NB4 (cell line): ENCODE measurements around the gene UNC13B.
"Not testable (repeated sequence)": the region's sequence is repeated elsewhere in the genome, so short reads cannot be mapped to it uniquely, and the experiment has no call there.

Experiments
- DNase-seq: peaks from one replicate; pipeline ENCODE4 v3.0.0; 2010; ENCODE audit warnings: low read depth
- H3K4me3 ChIP-seq: one replicate; pipeline ENCODE4 v1.5.1; 2011; ENCODE audit warnings: mild to moderate bottlenecking, low read depth, low read length, moderate library complexity
- CTCF ChIP-seq: IDR thresholded peaks from one replicate; pipeline ENCODE4 v1.5.1; 2012; ENCODE audit warnings: low read depth, low read length
- MAX ChIP-seq: IDR thresholded peaks from 2 replicates; pipeline ENCODE4 v1.6.1; 2011; ENCODE audit warnings: low read depth, low read length
- MYC ChIP-seq: IDR thresholded peaks from 2 replicates; pipeline ENCODE4 v1.6.1; 2011; ENCODE audit warnings: low read depth, low read length
- POLR2A ChIP-seq: IDR thresholded peaks from 2 replicates; pipeline ENCODE4 v1.6.1; 2011; ENCODE audit warnings: mild to moderate bottlenecking; ENCODE audit not compliant: insufficient read length; ENCODE audit errors: extremely low read depth

The UNC13B gene

GRCh38 chr9:35404865-35405264 lies 243.1 kb downstream of the UNC13B start:
- DNase-seq = no peak
- TF ChIP-seq MAX = no peak

GRCh38 chr9:35406183-35406959 lies 244.6 kb downstream of the UNC13B start:
- DNase-seq = no peak
- TF ChIP-seq MAX (no peak), MYC (no peak), POLR2A (no peak), CTCF (no peak)
- H3K4me3 ChIP-seq = no peak overlapping the region

More at GRCh38 chr9:35404865-35405264, 243.1 kb downstream of the UNC13B start:
- no peak overlapping the region for H3K4me3 ChIP-seq

- DNase-seq = peak; percentile 68
- H3K4me3 ChIP-seq = no peak overlapping the region
- TF ChIP-seq POLR2A (no peak), CTCF (no peak), MAX (no peak), MYC (no peak)
These were observed 246.0 kb downstream of the UNC13B start for GRCh38 chr9:35407846-35408245.

- H3K4me3 ChIP-seq, DNase-seq: not testable (repeated sequence)
These were observed 247.6 kb downstream of the UNC13B start for GRCh38 chr9:35409434-35409833.

GRCh38 chr9:35414889-35415288 lies 253.1 kb downstream of the UNC13B start:
- no peak for DNase-seq
- TF ChIP-seq POLR2A (no peak), MYC (no peak), CTCF (no peak), MAX (no peak)
- no peak overlapping the region for H3K4me3 ChIP-seq

GRCh38 chr9:35415402-35416097 lies 253.7 kb downstream of the UNC13B start:
- peak; percentile 22 for TF ChIP-seq CTCF
- no peak for TF ChIP-seq POLR2A
- no peak overlapping the region for H3K4me3 ChIP-seq
- DNase-seq = peak; percentile 21

- no peak overlapping the region for H3K4me3 ChIP-seq
- TF ChIP-seq POLR2A (no peak), CTCF (no peak), MAX (no peak), MYC (no peak)
- no peak for DNase-seq
These were observed 254.3 kb downstream of the UNC13B start for GRCh38 chr9:35416098-35416427.
